ENCODE measurements around the gene OCRL. TPM values are rescaled to one million over a fixed set of nuclear protein-coding genes. Genes with fewer than 3 reads are reported as not detected.

The OCRL gene
- total and polyA plus RNA-seq, 2 of the 13 experiments (the other 11 are each of a cell fraction or from before 2014, with no cell fraction given) = 13.4 to 32.0 TPM

- TF ChIP-seq JDP2 (CRISPR knock-in tag; IDR thresholded peaks at IDR 0.05; ENCODE audit: borderline replicate concordance) (no peak), THRA (CRISPR knock-in tag; IDR thresholded peaks at IDR 0.05; ENCODE audit: borderline replicate concordance) (peak; percentile 56), CBX5 (CRISPR knock-in tag; IDR thresholded peaks at IDR 0.05; ENCODE audit: borderline replicate concordance) (no peak), PITX1 (CRISPR knock-in tag; IDR thresholded peaks at IDR 0.05) (peak; percentile 85), NCOA2 (CRISPR knock-in tag; IDR thresholded peaks at IDR 0.05) (peak; percentile 93), ZBTB4 (CRISPR knock-in tag; IDR thresholded peaks at IDR 0.05; ENCODE audit: borderline replicate concordance) (no peak), JUND (CRISPR knock-in tag; IDR thresholded peaks at IDR 0.05) (no peak), MIER3 (CRISPR knock-in tag; IDR thresholded peaks at IDR 0.05; ENCODE audit: borderline replicate concordance) (peak; percentile 88; the same call in 1 of the 2 replicates), ISX (CRISPR knock-in tag; conservative IDR thresholded peaks at IDR 0.05) (no peak), KDM4B (CRISPR knock-in tag; IDR thresholded peaks at IDR 0.05) (no peak), PAWR (CRISPR knock-in tag; IDR thresholded peaks at IDR 0.05; ENCODE audit: borderline replicate concordance) (no peak), ZBTB7B (CRISPR knock-in tag; IDR thresholded peaks at IDR 0.05) (no peak), KDM6A (CRISPR knock-in tag; IDR thresholded peaks at IDR 0.05; ENCODE audit: low read depth) (peak; percentile 79; the same call in 1 of the 2 replicates), ZNF180 (CRISPR knock-in tag; IDR thresholded peaks at IDR 0.05; ENCODE audit: borderline replicate concordance, low read depth) (no peak), NFE2L2 (IDR thresholded peaks at IDR 0.05; ENCODE audit: low read length) (peak; percentile 36; the same call in 1 of the 2 replicates), ELK4 (CRISPR knock-in tag; IDR thresholded peaks at IDR 0.05; ENCODE audit: borderline replicate concordance) (no peak), ZNF138 (CRISPR knock-in tag; IDR thresholded peaks at IDR 0.05; ENCODE audit: low read depth) (no peak), HOMEZ (CRISPR knock-in tag; IDR thresholded peaks at IDR 0.05; ENCODE audit: low read depth) (no peak; the same call in 1 of the 2 replicates), ZNF12 (CRISPR knock-in tag; IDR thresholded peaks at IDR 0.05) (peak; percentile 63; the same call in 1 of the 2 replicates), CC2D1A (CRISPR knock-in tag; IDR thresholded peaks at IDR 0.05) (no peak), ZSCAN25 (CRISPR knock-in tag; IDR thresholded peaks at IDR 0.05) (no peak), SRY (CRISPR knock-in tag; IDR thresholded peaks at IDR 0.05) (no peak), ZNF580 (CRISPR knock-in tag; IDR thresholded peaks at IDR 0.05; ENCODE audit: borderline replicate concordance, low read depth) (no peak), ZNF597 (CRISPR knock-in tag; IDR thresholded peaks at IDR 0.05) (no peak)
These were observed 14.9 kb upstream of the OCRL start (continued) for GRCh38 chrX:129525162-129525561.

Measured in HepG2 (cell line).